HuH-7.5 (cell line): ENCODE results near the gene SLC22A13.
"Not testable (repeated sequence)": the region's sequence is repeated elsewhere in the genome, so short reads cannot be mapped to it uniquely, and the experiment has no call there.

Experiments
- DNase-seq: peaks from one replicate; pipeline ENCODE4 v3.0.0; 2011; ENCODE audit warnings: low spot score

Gene SLC22A13

GRCh38 chr3:38265604-38266307 lies at the start of gene SLC22A13:
TSS of gene SLC22A13 (plus strand) at chr3:38265812. CDS start at chr3:38265861, 49 bp downstream.
- no peak for DNase-seq

GRCh38 chr3:38219609-38220197 lies 45.9 kb upstream of the SLC22A13 start:
- no peak for DNase-seq

GRCh38 chr3:38221005-38221404 lies 44.6 kb upstream of the SLC22A13 start:
- no peak for DNase-seq

- no peak for DNase-seq
Measured at GRCh38 chr3:38222032-38222634, 43.5 kb upstream of the SLC22A13 start.

GRCh38 chr3:38224357-38224756 lies 41.3 kb upstream of the SLC22A13 start:
- no peak for DNase-seq

- no peak for DNase-seq
Measured at GRCh38 chr3:38226273-38226672, 39.3 kb upstream of the SLC22A13 start.

- no peak for DNase-seq
Measured at GRCh38 chr3:38227989-38228388, 37.6 kb upstream of the SLC22A13 start.

- DNase-seq = no peak
Measured at GRCh38 chr3:38229036-38229435, 36.6 kb upstream of the SLC22A13 start.

- no peak for DNase-seq
Measured at GRCh38 chr3:38232701-38233100, 32.9 kb upstream of the SLC22A13 start.

- no peak for DNase-seq
Measured at GRCh38 chr3:38235466-38235865, 30.1 kb upstream of the SLC22A13 start.

GRCh38 chr3:38238416-38239008 lies 27.1 kb upstream of the SLC22A13 start:
- DNase-seq = no peak

GRCh38 chr3:38242812-38243211 lies 22.8 kb upstream of the SLC22A13 start:
- DNase-seq = not testable (repeated sequence)

- DNase-seq = no peak
Measured at GRCh38 chr3:38245930-38246329, 19.7 kb upstream of the SLC22A13 start.

GRCh38 chr3:38247366-38248035 lies 18.1 kb upstream of the SLC22A13 start:
- no peak for DNase-seq

- DNase-seq = no peak
Measured at GRCh38 chr3:38250198-38250597, 15.4 kb upstream of the SLC22A13 start.

- DNase-seq = no peak
Measured at GRCh38 chr3:38251197-38251596, 14.4 kb upstream of the SLC22A13 start.

GRCh38 chr3:38253704-38254103 lies 11.9 kb upstream of the SLC22A13 start:
- DNase-seq = no peak

GRCh38 chr3:38254872-38255271 lies 10.7 kb upstream of the SLC22A13 start:
- no peak for DNase-seq

- no peak for DNase-seq
Measured at GRCh38 chr3:38255627-38256026, 10.0 kb upstream of the SLC22A13 start.

GRCh38 chr3:38257583-38257982 lies 8.0 kb upstream of the SLC22A13 start:
- DNase-seq = no peak

GRCh38 chr3:38260474-38260873 lies 5.1 kb upstream of the SLC22A13 start:
- DNase-seq = no peak

GRCh38 chr3:38264353-38264771 lies 1.2 kb upstream of the SLC22A13 start:
- DNase-seq = no peak
